Prostate gland (tissue), 2 donors: ENCODE results near the gene ARHGAP24.

ENCODE experiments used
- CTCF ChIP-seq, 4 experiments: fragments of 200-600 bp in 2 of 4; fragments of 450-650 bp in 2 of 4; sonication (generic) in 2 of 4; IDR thresholded peaks; 1 replicate in 3 of 4; 2 replicates in 1 of 4; pipeline ENCODE4 v1.5.1; 2016 to 2019; ENCODE audit warnings: antibody characterized with exemption in 4 of 4, mild to moderate bottlenecking in 2 of 4, moderate library complexity in 2 of 4
- POLR2A ChIP-seq: fragments of 450-650 bp; IDR thresholded peaks from one replicate; pipeline ENCODE4 v1.6.1; 2016; ENCODE audit warnings: antibody characterized with exemption, mild to moderate bottlenecking
- POLR2AphosphoS5 ChIP-seq: sonication (generic); formaldehyde crosslinking; IDR thresholded peaks from one replicate; pipeline ENCODE4 v1.6.1; 2017; ENCODE audit warnings: antibody characterized with exemption

- TF ChIP-seq POLR2AphosphoS5 (no peak), CTCF (IDR thresholded peaks at IDR 0.05) (no peak), POLR2A (no peak)
Measured at GRCh38 chr4:85741381-85741780, 266.4 kb downstream of the ARHGAP24 start.
